GM12872 (cell line): ENCODE data around the gene CLEC16A.

ENCODE experiments used
- TF ChIP-seq, protein P1 (sequence below): IDR thresholded peaks from 3 replicates; pipeline ENCODE4 v1.5.1; 2011; ENCODE audit warnings: low read depth, mild to moderate bottlenecking, low read length, moderate library complexity; ENCODE audit not compliant: insufficient read depth

The CLEC16A gene

DNA sequence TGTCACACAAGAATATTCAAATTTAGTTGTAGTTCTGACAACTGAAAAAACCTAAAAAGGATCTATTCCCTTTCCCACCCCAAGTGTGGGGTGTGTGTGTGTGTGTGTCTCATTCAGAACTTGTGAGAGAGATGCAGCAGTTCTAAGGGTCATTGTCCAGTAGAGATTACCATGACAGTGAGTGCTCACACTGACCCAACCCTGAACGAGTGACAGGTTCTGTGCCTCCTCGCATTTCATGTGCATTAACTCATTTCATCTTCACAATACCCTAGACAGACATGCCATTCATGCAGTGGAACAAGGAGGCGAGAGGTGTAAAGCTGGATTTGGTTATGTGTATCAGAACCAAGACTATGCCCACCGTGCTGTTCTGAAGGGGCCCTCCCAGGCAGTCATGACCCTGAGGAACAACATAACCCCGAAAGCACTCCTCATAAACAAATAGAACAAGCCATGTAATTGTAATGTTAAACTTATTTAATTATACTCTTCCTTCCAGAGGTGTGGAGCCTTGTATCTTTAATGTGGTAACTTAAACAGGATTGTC is 102.1 kb downstream of the CLEC16A start:
- TF ChIP-seq, protein P1, sequence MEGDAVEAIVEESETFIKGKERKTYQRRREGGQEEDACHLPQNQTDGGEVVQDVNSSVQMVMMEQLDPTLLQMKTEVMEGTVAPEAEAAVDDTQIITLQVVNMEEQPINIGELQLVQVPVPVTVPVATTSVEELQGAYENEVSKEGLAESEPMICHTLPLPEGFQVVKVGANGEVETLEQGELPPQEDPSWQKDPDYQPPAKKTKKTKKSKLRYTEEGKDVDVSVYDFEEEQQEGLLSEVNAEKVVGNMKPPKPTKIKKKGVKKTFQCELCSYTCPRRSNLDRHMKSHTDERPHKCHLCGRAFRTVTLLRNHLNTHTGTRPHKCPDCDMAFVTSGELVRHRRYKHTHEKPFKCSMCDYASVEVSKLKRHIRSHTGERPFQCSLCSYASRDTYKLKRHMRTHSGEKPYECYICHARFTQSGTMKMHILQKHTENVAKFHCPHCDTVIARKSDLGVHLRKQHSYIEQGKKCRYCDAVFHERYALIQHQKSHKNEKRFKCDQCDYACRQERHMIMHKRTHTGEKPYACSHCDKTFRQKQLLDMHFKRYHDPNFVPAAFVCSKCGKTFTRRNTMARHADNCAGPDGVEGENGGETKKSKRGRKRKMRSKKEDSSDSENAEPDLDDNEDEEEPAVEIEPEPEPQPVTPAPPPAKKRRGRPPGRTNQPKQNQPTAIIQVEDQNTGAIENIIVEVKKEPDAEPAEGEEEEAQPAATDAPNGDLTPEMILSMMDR, result no peak

DNA sequence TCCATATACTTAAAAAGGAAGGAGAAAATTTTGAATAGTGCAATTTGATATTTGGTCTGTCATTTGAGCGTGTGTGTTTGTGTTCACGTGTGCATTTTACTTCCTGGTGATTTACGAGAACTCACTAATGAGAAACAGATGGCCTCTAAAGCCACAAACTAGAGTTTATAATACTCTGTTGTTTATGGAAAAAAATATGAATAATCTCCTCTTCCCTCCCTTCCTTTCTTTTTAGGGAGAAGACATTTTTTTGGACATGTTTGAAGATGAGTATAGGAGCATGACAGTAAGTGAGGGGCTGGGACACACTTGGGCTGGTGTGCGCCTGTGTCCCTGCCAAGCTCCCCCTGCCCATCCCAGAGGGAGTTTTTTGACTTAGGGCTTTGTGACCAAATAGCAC is 102.7 kb downstream of the CLEC16A start:
- TF ChIP-seq, protein P1, result no peak

DNA sequence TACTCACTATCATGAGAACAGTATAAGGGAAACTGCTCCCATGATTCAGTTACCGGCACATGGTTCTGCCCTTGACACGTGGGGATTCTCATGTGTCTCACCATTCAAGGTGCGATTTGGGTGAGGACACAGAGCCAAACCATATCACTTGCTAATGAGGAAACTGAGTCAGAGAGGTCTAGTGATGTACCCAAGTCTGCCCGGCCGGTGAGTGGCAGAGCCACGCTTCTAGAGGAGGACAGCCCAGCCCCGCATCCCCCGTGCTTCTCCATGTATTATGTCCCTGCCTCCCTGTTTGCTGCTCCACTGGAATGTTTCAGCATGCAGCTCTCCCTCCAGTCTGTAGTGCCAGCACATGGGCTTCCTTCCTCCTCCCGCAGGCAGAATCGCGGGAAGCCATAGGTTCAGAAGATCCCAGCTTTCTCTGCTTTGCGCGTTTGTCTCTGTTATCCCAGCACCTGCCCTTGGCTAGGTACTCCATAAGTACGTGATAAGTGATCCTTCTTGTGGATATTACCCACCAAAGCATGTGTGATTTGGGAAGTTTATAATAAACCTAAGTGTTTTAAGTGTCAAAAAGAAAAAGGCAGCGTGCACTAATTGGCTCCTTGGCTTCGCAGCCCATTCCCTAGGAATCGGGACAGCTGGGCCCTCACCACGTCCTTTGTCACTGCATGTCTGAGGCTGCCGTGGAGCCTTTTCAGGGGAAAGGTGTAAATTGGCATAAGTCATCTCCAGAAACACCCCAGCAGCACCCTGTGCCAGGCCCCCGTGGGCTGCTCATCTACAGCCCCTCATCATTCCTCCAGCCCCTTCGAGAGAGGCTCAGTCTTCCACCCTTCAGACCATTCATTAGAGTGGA is 103.8 kb downstream of the CLEC16A start:
- TF ChIP-seq, protein P1, result no peak

DNA sequence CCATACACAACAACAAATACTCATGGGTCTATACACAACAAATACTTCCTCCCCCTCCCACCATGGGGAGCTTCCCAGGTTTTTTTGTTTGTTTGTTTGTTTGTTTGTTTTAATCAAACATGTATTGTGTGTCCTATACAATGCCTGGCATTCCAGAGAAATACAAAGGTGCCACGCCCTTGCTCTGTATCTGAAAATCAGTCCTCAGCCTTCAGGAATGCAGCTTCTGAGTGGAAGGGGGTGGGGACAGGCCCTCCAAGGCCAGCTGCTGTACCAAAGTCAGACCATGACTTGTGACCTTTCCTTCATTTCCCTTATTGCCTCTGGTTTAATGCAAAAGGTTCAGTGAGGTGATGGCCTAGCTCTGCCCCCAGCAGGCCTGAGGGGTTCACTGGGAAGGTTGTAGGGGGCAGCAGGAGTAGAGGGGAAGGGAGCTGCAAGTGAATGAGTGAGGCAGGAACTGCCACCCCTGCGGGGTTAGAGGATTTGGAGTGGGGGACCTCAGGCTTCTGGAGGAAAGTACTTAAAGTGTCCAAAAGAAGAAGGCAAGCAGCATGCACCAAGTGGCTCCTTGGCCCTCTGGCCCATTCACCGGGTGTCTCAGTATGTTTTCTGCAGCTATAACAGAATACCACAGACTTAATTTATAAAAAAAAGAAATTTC is 105.2 kb downstream of the CLEC16A start:
- TF ChIP-seq, protein P1, result no peak

DNA sequence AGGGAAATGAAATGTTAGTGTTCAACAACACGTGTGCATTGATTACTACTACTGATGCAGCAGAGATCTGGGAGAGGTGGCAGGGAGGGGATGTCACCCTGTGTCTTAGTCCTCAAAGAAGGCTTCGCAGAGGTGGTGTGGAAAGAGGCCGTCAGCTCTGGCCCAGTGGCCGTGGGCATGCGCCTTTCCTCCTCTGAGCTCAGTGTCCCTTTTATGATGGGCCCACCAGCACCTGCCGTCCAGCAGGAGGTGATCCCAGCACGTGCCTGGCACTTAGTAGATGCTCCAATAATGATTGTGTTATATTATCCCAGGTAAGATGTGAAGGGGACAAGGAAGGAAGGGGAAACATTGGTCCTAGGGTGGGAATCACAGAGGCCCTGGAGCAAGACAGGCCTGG is 106.2 kb downstream of the CLEC16A start:
- TF ChIP-seq, protein P1, result no peak

DNA sequence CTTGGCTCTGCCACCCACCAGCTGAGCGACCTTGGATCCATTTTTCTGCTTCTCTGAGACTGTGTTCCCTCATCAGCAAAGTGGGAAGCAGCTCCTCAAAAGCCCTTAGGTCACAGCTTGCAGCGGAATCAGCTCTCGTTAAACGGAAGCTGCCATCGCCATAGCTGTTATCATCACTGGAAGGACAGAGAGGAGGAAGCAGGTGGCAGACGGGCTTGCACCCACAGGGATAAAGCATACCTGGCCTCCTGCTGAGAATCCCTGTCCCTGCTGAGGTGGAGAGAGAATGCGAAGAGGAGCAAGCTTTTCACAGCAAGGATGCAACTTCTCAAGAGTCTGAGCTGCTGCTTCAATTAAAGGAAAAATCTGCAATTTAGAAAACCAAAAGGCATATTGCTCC is 106.6 kb downstream of the CLEC16A start:
- TF ChIP-seq, protein P1, result no peak

DNA sequence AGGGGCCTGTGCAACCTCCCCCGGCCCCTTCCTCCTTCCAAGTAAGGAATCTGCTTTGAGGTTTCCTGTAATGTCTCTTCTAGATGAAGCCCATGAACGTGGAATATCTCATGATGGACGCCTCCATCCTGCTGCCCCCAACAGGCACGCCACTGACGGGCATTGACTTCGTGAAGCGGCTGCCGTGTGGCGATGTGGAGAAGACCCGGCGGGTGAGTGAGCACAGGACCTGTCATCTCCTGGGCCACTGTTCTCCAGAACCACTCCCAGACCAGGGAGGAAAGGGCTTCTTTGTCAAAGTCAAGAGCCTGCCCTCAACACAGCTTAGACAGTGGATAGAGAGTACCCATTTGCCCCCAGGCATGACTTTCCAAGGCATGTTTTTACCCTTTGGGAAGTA is 107.1 kb downstream of the CLEC16A start:
- TF ChIP-seq, protein P1, result no peak
